K562 (cell line): Measurements from ENCODE around the gene CKLF. TPM values are rescaled to one million over a fixed set of nuclear protein-coding genes. Genes with fewer than 3 reads are reported as not detected.

Experiments used
- ASH1L ChIP-seq: fragments of 450-650 bp; IDR thresholded peaks from 2 replicates; pipeline ENCODE4 v1.6.1; 2018; ENCODE audit warnings: borderline replicate concordance, mild to moderate bottlenecking, low read depth; ENCODE audit not compliant: partially characterized antibody
- CBFA2T2 ChIP-seq: fragments of 450-650 bp; conservative IDR thresholded peaks from 2 replicates; pipeline ENCODE4 v1.6.1; 2017; ENCODE audit warnings: mild to moderate bottlenecking
- HMBOX1 ChIP-seq: sonication (generic); IDR thresholded peaks from 2 replicates; pipeline ENCODE4 v1.6.1; 2016
- HNRNPK ChIP-seq: fragments of 200-400 bp; formaldehyde crosslinking; IDR thresholded peaks from one replicate; pipeline ENCODE4 v1.6.1; 2018; ENCODE audit warnings: mild to moderate bottlenecking, low read depth, low read length; ENCODE audit not compliant: poor library complexity, severe bottlenecking
- JUND ChIP-seq, 2 experiments: IDR thresholded peaks; 2 replicates in 1 of 2; 3 replicates in 1 of 2; pipeline ENCODE4 v1.6.1; 2011; ENCODE audit warnings: borderline replicate concordance in 2 of 2, low read depth in 2 of 2, low read length in 2 of 2, improper control_type of control experiment in 1 of 2, missing biosample characterization in 1 of 2, missing genetic modification characterization in 1 of 2, missing genetic modification reagents in 1 of 2
- KLF10 ChIP-seq: fragments of 250-450 bp; sonication (Bioruptor Pico); IDR thresholded peaks from 2 replicates; pipeline ENCODE4 v1.6.1; 2021; ENCODE audit warnings: matching md5 sums
- MBD2 ChIP-seq: sonication (generic); IDR thresholded peaks from 2 replicates; pipeline ENCODE4 v1.6.1; 2016; ENCODE audit warnings: low read depth, borderline replicate concordance
- PREB ChIP-seq: sonication (generic); formaldehyde crosslinking; IDR thresholded peaks from 2 replicates; pipeline ENCODE4 v1.8.1; 2023; ENCODE audit warnings: mild to moderate bottlenecking, missing genetic modification reagents
- TCF7 ChIP-seq: sonication (generic); IDR thresholded peaks from 2 replicates; pipeline ENCODE4 v1.6.1; 2016; ENCODE audit warnings: antibody characterized with exemption, borderline replicate concordance
- TGIF2 ChIP-seq: sonication (generic); formaldehyde crosslinking; IDR thresholded peaks from 2 replicates; pipeline ENCODE4 v1.8.1; 2022; ENCODE audit warnings: mild to moderate bottlenecking, missing genetic modification reagents, moderate library complexity
- TSHZ1 ChIP-seq: fragments of 250-450 bp; sonication (Bioruptor Pico); IDR thresholded peaks from 2 replicates; pipeline ENCODE4 v1.4.0; 2020; ENCODE audit warnings: mild to moderate bottlenecking, moderate library complexity
- XRCC4 ChIP-seq: IDR thresholded peaks from one replicate; pipeline ENCODE4 v1.6.1; 2011; ENCODE audit not compliant: insufficient read depth, insufficient read length; ENCODE audit errors: extremely low read depth
- XRCC5 ChIP-seq: fragments of 200-400 bp; formaldehyde crosslinking; IDR thresholded peaks from 2 replicates; pipeline ENCODE4 v1.6.1; 2017; ENCODE audit warnings: low read depth, mild to moderate bottlenecking, low read length
- ZBTB2 ChIP-seq: fragments of 450-650 bp; IDR thresholded peaks from 2 replicates; pipeline ENCODE4 v1.6.1; 2016; ENCODE audit warnings: antibody characterized with exemption
- ZBTB33 ChIP-seq: sonication (generic); formaldehyde crosslinking; IDR thresholded peaks from 2 replicates; pipeline ENCODE4 v1.8.1; 2023; ENCODE audit warnings: mild to moderate bottlenecking, missing genetic modification reagents
- ZNF75A ChIP-seq: fragments of 450-650 bp; formaldehyde crosslinking; IDR thresholded peaks from 2 replicates; pipeline ENCODE4 v1.4.0; 2020; ENCODE audit warnings: mild to moderate bottlenecking
- polyA plus RNA-seq, 8 experiments: library from polyadenylated mRNA; depleted of rRNA in 4 of 8; stranded (reverse) in 5 of 8; unstranded in 3 of 8; fragments of >200 nt; fragmentation: Nextera tagmentation in 2 of 8; fragmentation: Illumina TruSeq in 1 of 8; extraction: Ambion mirVana in 2 of 8; extraction: Trizol in 1 of 8; gene quantifications; 2 replicates each; pipeline versions ENCODE4 v1.2.1 to v1.2.3, GENCODE V29; 2011 to 2014; ENCODE audit warnings: inconsistent platforms in 1 of 8, missing spikeins in 1 of 8
- total RNA-seq, 7 experiments: library from RNA; depleted of rRNA in 6 of 7; stranded (reverse); fragments of >200 nt in 6 of 7; fragmentation: Illumina TruSeq in 2 of 7; extraction: Trizol in 2 of 7; gene quantifications; 2 replicates each; pipeline versions ENCODE4 v1.2.1 to v1.2.3, GENCODE V29; 2011 to 2021; ENCODE audit warnings: low replicate concordance in 1 of 7

CKLF gene
- total and polyA plus RNA-seq, 9 of the 15 experiments (the other 6 are each of a cell fraction or from before 2014, with no cell fraction given): 84.8 to 322 (median 118) TPM

GRCh38 chr16:66603537-66604375, 51.4 kb downstream of the CKLF start (continued):
- TF ChIP-seq TSHZ1 (CRISPR knock-in tag) (peak; percentile 79; the same call in 1 of the 2 replicates), ZNF75A (no peak), HNRNPK (no peak), JUND (IDR thresholded peaks at IDR 0.05; ENCODE audit: borderline replicate concordance, low read depth, low read length) (no peak), JUND (tag; IDR thresholded peaks at IDR 0.05; ENCODE audit: borderline replicate concordance, low read depth, low read length) (no peak), XRCC5 (no peak), KLF10 (CRISPR knock-in tag) (no peak), ASH1L (no peak), TCF7 (no peak), PREB (no peak), HMBOX1 (no peak), MBD2 (no peak), TGIF2 (CRISPR knock-in tag) (no peak), ZBTB2 (peak; percentile 78), CBFA2T2 (0 out of 2 replicates have a peak, but pooled peaks have one; percentile 16), XRCC4 (no peak), ZBTB33 (CRISPR knock-in tag) (0 out of 2 replicates have a peak, but pooled peaks have one; percentile 8)
